Stimulated activated CD8-positive, alpha-beta memory T cell treated with anti-CD3 and anti-CD28 coated beads, Interleukin-7, amount 100 ng/mL, for 48 hours (primary cell): ENCODE results near the gene DOLK.

ENCODE experiments used
- DNase-seq, 2 donors: peaks; one replicate each; pipeline ENCODE4 v3.0.0-alpha.2; 2020; ENCODE audit warnings: low read depth in 1 of 2; ENCODE audit errors: extremely low read depth in 1 of 2

Gene DOLK

GRCh38 chr9:128936171-128936865 lies 11.1 kb downstream of the DOLK start:
- no peak for DNase-seq

- no peak for DNase-seq
Observed at GRCh38 chr9:128933731-128934130, 13.7 kb downstream of the DOLK start.

DNA sequence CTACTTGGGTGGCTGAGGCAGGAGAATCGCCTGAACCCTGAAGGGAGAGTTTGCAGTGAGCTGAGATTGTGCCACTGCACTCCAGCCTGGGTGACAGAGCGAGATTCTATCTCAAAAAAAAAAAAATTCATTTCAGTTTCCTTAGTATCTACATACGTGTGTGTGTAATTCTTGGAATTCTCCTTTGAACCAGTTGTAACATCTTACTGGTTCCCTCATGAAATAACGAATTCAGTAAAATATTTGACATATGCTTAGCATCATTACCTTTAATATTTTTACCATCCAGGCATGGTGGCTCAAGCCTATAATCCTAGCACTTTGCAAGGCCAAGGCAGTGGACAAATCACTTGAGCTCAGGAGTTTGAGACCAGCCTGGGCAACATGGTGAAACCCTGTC lies 17.8 kb downstream of the DOLK start:
- DNase-seq: no peak

DNA sequence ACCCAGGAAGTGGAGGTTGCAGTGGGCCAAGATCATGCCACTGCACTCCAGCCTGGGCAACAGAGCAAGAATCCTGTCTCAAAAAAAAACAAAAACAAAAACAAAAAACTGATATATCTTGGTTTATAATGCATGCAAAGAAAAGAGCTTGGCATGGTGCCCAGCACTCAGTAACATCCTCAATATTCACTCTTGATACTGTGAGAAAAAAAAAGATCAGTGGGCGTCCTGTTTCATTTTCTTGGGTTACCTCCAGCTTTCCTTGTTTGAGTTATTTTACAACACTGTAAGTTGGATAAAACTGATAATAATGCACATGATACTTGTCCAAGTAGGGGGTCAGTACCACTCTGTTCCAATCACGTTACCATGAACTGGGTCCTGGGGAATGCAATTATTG lies 18.8 kb downstream of the DOLK start:
- DNase-seq: no peak

- no peak for DNase-seq
Observed at GRCh38 chr9:128927731-128928411, 19.5 kb downstream of the DOLK start.

GRCh38 chr9:128923493-128923883 lies 23.9 kb downstream of the DOLK start:
- DNase-seq: no peak

DNA sequence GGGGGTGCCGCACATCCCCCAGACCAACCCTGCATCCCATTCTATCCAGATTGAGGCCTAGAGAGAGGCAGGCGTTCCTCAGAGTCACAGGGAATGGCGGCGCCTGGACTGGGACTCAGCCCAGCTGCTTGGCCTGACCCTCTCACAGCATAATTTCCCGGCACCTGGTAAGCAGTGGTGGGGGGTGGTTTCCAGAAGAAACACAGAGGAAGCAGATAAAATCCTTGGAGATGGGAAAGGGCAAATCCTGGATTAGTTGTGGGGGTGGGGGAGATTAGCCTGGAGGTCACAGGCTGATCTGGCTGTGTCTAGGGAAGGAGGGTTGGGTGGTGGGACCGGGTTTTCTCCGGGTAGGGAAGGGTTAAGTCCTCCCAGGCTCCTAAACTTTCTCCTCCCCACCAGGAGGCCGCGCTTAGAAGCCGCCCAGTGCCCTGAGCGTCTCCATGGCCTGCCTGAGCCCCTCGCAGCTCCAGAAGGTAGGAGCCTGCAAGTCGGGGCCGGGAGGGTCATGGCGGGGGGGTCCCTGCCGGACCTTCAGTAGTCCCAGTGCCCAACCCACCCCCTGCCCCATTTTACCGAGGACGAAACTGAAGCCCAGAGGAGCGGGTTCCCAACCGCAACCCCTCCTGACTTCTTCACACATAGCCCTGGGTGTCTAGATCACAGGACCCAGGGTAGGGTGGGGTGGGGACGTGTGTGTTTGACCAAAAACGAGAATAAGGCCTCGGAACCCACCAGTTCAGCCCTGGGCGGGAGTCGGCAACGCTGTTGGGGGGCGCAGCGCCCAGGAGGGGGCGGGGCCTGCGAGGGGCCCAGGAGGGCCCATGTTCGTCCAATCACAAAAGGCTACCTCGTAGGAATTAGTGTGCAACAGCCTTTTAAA lies 25.3 kb downstream of the DOLK start:
- no peak for DNase-seq

GRCh38 chr9:128920381-128921058 lies 26.9 kb downstream of the DOLK start, which contains the start of gene PHYHD1:
Gene PHYHD1 (plus strand): TSS chr9:128920982. CDS start chr9:128922324, 1,342 bp downstream.
- no peak for DNase-seq

- DNase-seq: no peak
Observed at GRCh38 chr9:128919402-128920089, 27.9 kb downstream of the DOLK start.

- no peak for DNase-seq
Observed at GRCh38 chr9:128918921-128919320, 28.5 kb downstream of the DOLK start.

DNA sequence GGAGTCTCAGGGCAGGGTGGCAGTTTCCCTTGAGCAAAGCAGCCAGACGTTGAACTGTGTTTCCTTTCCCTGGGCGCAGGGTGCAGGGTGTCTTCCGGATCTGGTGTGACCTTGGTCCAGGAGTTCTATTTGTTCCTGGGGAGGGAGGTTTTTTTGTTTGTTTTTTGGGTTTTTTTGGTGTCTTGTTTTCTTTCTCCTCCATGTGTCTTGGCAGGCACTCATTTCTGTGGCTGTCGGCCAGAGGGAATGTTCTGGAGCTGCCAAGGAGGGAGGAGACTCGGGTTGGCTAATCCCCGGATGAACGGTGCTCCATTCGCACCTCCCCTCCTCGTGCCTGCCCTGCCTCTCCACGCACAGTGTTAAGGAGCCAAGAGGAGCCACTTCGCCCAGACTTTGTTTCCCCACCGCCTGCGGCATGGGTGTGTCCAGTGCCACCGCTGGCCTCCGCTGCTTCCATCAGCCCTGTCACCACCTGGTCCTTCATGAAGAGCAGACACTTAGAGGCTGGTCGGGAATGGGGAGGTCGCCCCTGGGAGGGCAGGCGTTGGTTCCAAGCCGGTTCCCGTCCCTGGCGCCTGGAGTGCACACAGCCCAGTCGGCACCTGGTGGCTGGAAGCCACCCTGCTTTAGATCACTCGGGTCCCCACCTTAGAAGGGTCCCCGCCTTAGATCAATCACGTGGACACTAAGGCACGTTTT lies 30.1 kb downstream of the DOLK start:
- DNase-seq: no peak

DNA sequence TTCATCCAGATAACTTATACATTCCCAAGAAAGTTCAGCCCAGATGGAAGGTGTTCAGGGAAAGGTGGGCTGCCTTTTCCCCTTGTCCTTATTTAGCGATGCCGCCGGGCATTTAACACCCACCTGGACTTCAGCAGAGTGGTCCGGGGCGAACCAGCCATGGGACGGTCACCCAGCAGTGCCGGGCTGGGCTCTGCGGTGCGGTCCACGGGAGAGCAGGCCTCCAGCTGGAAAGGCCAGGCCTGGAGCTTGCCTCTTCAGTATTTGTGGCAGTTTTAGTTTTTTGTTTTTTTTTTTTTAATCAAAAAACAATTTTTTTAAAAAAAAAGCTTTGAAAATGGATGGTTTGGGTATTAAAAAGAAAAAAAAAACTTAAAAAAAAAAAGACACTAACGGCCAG lies 30.7 kb downstream of the DOLK start:
- no peak for DNase-seq

DNA sequence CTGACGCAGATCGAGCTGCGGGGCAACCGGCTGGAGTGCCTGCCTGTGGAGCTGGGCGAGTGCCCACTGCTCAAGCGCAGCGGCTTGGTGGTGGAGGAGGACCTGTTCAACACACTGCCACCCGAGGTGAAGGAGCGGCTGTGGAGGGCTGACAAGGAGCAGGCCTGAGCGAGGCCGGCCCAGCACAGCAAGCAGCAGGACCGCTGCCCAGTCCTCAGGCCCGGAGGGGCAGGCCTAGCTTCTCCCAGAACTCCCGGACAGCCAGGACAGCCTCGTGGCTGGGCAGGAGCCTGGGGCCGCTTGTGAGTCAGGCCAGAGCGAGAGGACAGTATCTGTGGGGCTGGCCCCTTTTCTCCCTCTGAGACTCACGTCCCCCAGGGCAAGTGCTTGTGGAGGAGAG lies 31.2 kb downstream of the DOLK start:
- DNase-seq: no peak

- no peak for DNase-seq
Observed at GRCh38 chr9:128913995-128914772, 33.2 kb downstream of the DOLK start.

DNA sequence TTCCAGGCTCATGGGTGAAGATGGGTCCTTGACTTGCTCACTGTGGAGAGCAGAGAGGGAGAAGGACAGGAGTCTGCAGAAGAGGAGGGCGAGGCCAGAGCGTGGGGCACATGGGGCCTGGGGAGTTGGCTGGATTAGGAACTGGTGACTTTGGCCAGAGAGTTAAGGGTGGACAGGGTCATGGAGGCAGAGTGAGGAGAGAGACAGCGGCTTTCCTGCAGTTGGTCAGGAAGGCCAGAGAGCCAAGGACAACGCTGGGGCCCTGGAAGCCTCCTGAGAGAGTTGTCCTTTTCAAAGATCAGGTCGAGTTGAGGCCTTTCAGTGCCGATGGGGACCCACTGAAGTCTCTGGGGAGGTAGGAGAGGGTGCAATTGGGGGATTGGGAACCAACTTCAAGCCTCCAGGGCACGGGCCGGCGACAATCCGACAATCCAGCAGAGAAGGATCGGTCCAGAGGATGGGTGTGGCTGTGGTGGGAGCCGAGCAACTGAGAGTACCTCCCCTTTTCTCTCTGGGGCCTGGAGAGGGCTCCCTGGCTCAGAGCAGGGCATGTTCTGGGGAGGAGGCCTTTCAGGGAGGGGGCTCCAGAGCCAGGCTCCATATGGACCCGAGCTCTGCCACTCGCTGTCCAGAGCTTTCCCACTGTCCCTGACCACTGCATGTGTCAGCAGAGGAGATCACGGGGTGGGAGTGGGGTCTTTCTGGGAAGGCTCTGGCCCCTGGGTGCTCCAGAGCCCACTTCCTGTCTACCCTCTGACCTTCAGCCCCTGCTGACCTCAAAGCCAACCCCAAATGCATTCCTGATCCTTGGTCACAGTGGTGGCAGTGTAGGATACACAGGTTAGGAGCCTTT lies 34.1 kb downstream of the DOLK start:
- no peak for DNase-seq

DNA sequence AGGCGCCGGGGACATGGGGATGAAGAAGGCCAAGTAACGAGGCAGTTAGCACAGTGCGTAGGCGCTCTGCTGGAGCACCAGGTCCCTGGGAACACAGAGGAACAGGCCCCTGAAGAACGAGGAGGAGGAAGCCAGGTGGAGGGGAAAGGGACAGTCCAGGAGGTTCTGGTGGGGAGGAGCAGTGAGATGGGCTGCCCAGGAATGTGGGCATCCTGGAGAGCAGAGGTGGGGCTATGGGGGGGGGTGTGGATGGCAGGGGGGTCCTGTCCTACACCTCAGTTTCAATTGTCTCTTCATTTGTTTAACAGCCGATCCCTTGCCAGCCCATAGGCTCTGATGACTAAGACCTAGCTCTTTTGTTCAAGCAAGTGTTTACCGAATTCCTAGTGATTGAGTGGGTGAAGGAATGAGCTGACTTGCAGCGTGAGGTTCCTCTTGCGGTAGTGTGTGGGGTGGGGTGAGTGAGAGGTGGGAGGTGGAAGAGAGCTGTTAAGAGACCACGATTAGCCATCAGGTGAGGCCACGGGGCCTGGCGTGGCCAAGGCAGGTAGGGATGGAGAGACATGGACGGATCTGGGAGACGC lies 35.0 kb downstream of the DOLK start:
- no peak for DNase-seq

DNA sequence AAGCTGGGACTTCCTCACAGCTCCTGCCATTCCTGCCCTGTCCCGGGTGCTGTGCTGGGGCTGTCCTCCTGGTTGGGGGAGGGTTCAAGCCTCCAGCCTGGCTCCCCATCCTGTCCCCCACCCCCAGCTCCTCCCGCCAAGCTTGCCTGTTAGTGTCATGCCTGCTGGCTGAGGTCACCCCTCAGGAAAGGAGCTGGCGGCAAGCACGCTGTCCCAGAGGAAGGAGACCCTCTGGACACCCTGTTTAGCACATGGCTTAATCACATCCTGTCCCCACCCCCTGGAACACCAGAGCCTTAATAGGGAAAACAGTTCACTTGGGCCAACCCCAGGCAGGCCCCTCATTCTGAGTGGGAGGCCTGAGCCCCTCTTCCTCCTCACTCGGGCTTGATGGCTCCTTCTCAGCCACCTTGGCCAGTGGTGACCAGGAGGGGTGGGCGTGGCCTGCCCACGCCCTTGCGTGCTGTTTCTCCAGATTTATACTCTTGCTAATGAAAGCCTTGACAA lies 35.8 kb downstream of the DOLK start:
- no peak for DNase-seq

- DNase-seq: no peak
Observed at GRCh38 chr9:128910906-128911305, 36.5 kb downstream of the DOLK start.
